HG02870 (cell line): Measurements from ENCODE around the gene GTF2H4.
"Not testable (repeated sequence)": the region's sequence is repeated elsewhere in the genome, so short reads cannot be mapped to it uniquely, and the experiment has no call there.

ENCODE experiments used
- ATAC-seq: cut with Tn5 transposase; IDR thresholded peaks from one replicate; pipeline ENCODE4 v1.9.1; 2021; ENCODE audit warnings: mild to moderate bottlenecking, moderate library complexity; ENCODE audit not compliant: unreplicated experiment

The GTF2H4 gene

DNA sequence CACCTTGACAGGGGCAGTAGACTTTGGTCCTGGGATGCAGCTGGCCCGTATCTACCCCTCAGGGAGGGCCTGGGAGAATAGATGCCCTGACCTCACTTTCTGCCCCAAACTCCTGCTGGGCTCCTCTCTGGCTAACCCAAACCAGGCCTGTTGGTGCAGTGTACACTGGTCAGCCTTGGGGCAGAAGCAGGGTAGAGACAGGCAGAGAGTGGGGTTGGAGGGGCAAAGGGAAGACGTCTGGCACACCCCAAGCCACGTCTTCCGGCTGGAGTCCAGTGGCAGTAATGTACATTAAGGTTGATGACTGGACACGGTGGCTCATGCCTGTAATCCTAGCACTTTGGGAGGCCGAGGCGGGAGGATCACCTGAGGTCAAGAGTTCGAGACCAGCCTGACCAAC is 14.3 kb upstream of the GTF2H4 start:
- no peak for ATAC-seq

- ATAC-seq: no peak
Measured at GRCh38 chr6:30894381-30894780, 13.6 kb upstream of the GTF2H4 start.

DNA sequence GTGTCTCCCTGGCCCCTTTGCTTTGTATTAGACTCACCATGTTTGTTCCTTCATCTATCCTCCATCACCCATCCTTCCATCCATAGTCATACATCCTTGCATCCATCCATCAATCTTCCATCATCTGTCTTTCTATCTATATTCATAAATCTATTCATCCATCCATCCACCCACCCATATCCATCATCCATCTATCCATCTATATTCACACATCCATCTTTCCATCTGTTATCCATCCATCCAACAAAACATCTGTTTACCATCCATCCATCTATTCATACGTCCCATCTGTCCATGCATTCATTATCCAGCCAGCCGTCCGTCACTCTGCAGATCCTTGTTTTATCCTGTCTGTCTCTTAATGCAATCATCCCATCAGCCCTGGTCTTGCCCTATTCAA is 13.1 kb upstream of the GTF2H4 start:
- ATAC-seq: no peak

- ATAC-seq: no peak
Measured at GRCh38 chr6:30895343-30895742, 12.7 kb upstream of the GTF2H4 start.

- no peak for ATAC-seq
Measured at GRCh38 chr6:30896541-30896940, 11.5 kb upstream of the GTF2H4 start.

- no peak for ATAC-seq
Measured at GRCh38 chr6:30897882-30898281, 10.1 kb upstream of the GTF2H4 start.

GRCh38 chr6:30898750-30899360 is 9.2 kb upstream of the GTF2H4 start:
- no peak for ATAC-seq

GRCh38 chr6:30900863-30901417 is 7.1 kb upstream of the GTF2H4 start:
- ATAC-seq: no peak

DNA sequence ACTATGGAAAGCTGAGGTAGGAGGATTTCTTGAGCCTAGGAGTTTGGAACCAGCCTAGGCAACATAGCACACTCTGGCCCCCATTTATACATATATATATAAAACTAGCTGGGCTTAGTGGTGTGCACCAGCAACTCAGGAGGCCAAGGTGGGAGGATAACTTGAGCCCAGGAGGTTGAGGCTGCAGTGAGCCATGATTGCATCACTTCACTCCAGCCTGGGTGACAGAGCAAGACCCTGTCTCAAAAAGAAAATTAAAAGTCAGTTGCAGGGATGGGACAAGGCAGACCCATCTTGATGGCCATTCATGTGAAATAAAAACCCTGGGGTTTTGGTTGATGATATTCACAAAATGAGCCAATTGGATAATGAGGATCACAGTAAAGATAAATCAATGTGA is 6.6 kb upstream of the GTF2H4 start:
- no peak for ATAC-seq

GRCh38 chr6:30902196-30902595 is 5.8 kb upstream of the GTF2H4 start:
- not testable (repeated sequence) for ATAC-seq

- ATAC-seq: no peak
Measured at GRCh38 chr6:30902709-30903108, 5.3 kb upstream of the GTF2H4 start.

DNA sequence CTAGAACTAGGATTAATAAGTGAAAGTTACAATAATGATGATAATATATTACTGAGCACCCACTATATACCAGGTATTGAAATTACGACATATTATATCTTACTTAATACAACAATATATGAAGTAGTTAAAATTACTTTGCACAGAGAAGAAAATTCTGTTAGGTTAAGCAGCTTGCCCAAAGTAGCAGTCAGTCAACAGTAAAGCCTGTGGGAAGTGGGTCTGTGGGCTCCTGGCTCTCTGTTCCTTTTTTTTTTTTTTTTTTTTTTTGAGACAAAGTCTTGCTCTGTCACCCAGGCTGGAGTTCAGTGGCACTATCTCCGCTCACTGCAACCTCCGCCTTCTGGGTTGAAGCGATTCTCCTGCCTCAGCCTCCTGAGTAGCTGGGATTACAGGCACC is 4.8 kb upstream of the GTF2H4 start:
- ATAC-seq: no peak

GRCh38 chr6:30907290-30907757 is 683 bp upstream of the GTF2H4 start:
- not testable (repeated sequence) for ATAC-seq

DNA sequence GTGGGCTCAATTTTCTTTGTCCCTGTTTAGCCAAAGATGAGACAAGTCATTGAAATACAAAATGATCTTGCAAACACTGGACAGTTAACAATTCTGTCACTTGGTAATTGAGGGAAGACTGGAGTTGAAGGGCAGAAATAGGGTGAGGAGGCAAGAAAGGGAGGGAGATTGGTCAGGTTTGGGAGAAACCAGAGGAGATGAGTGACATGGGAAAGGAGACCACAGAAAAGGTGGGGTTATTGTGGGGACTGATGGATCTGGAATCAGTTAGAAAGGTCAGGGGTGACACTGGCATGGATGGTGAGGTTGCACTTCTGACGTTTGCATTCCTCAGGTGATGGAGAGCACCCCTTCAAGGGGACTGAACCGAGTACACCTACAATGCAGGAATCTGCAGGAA is 693 bp downstream of the GTF2H4 start:
- no peak for ATAC-seq

- not testable (repeated sequence) for ATAC-seq
Measured at GRCh38 chr6:30910473-30910872, 2.5 kb downstream of the GTF2H4 start.

GRCh38 chr6:30912746-30913520 is 4.9 kb downstream of the GTF2H4 start:
- no peak for ATAC-seq

DNA sequence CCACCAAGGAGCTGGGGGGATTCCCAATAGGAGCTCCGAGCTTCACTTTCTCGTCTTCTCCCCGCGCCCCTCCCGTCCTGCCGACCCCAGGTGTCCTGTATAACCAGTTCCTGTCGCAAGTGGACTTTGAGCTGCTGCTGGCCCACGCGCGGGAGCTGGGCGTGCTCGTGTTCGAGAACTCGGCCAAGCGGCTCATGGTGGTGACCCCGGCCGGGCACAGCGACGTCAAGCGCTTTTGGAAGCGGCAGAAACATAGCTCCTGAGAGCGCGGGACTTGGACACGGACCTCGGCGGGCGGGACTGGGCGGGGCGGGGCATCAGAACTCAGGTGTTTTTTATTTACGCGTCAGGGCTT is 5.7 kb downstream of the GTF2H4 start:
- ATAC-seq: no peak

GRCh38 chr6:30914076-30914853 is 6.3 kb downstream of the GTF2H4 start, which contains the start of gene VARS2:
Gene VARS2 (plus strand): TSS chr6:30914238. CDS start chr6:30914837, 599 bp downstream.
- peak; percentile 84 for ATAC-seq

- ATAC-seq: no peak
Measured at GRCh38 chr6:30914854-30915590, 7.0 kb downstream of the GTF2H4 start.

- ATAC-seq: no peak
Measured at GRCh38 chr6:30915591-30915946, 7.6 kb downstream of the GTF2H4 start.

DNA sequence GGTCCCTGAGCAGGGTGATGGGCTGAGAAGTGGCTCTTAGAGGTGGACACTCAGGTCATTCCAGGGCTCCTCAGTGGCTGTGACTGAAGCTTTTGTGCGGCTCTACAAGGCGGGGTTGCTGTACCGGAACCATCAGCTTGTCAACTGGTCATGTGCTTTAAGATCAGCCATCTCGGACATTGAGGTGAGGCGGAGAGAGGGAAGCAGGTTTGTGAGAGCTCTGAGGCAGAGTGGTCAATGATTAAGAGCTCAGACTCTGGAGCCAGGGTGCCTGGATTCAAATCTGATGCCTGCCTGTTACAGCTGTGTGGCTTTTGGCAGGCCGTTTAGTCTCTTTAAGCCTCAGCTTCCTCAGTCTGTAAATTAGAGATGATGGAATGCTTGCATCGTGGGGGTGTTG is 9.0 kb downstream of the GTF2H4 start:
- ATAC-seq: no peak
